IMR-90 (cell line): ENCODE data around the gene SLC9A5. TPM values are rescaled to one million over a fixed set of nuclear protein-coding genes. Genes with fewer than 3 reads are reported as not detected.

Experiments used
- ATAC-seq: fragments of 200-7000 bp; cut with Tn5 transposase; 2 replicates; pipeline ENCODE4 v1.9.1; 2020; ENCODE audit warnings: low read depth, mild to moderate bottlenecking, moderate library complexity
- BruUV-seq: library from RNA; stranded (reverse); fragments of 400-500 nt; replicated peaks from 2 replicates; lab custom pipeline; 2021; lab: Mats Ljungman, UMichigan
- CTCF ChIA-PET: fragments of 300-600 bp; formaldehyde crosslinking; extraction: SDS; loops from one replicate; lab custom pipeline; 2021; ENCODE audit warnings: antibody characterized with exemption; lab: Yijun Ruan, JAX
- POLR2A ChIA-PET: fragments of 300-600 bp; sonication (Branson Sonifier 250); formaldehyde crosslinking; loops from one replicate; lab custom pipeline; 2022; ENCODE audit warnings: antibody characterized with exemption; ENCODE audit not compliant: unreplicated experiment; lab: Charles Lee
- DNase-seq: peaks from one replicate; pipeline ENCODE4 v3.0.0; 2013
- H2AFZ ChIP-seq: replicated peaks from 2 replicates; pipeline ENCODE3; 2013; ENCODE audit warnings: low read length, mild to moderate bottlenecking; ENCODE audit not compliant: poor library complexity
- H2AK5ac ChIP-seq: 2 replicates; pipeline ENCODE4 v1.6.1; 2013; ENCODE audit warnings: low read depth, low read length, inconsistent platforms
- H2AK9ac ChIP-seq: replicated peaks from 2 replicates; pipeline ENCODE3; 2013; ENCODE audit warnings: mild to moderate bottlenecking, low read depth, low read length, moderate library complexity; ENCODE audit not compliant: poor library complexity
- H2BK120ac ChIP-seq: 2 replicates; pipeline ENCODE4 v1.6.1; 2013; ENCODE audit warnings: low read depth, low read length, inconsistent platforms
- H2BK15ac ChIP-seq: 3 replicates; pipeline ENCODE4 v1.6.1; 2013; ENCODE audit warnings: low read depth, low read length, inconsistent platforms
- H2BK20ac ChIP-seq: 2 replicates; pipeline ENCODE4 v1.6.1; 2013; ENCODE audit warnings: low read depth, mild to moderate bottlenecking, inconsistent platforms, low read length, moderate library complexity
- H2BK5ac ChIP-seq: 2 replicates; pipeline ENCODE4 v1.6.1; 2013; ENCODE audit warnings: mild to moderate bottlenecking, low read depth, low read length, inconsistent platforms; ENCODE audit not compliant: poor library complexity, severe bottlenecking
- H3K14ac ChIP-seq: replicated peaks from 2 replicates; pipeline ENCODE4 v1.6.1; 2013; ENCODE audit warnings: low read depth, low read length, inconsistent platforms
- H3K18ac ChIP-seq: 2 replicates; pipeline ENCODE4 v1.6.1; 2013; ENCODE audit warnings: low read depth, low read length, control low read depth
- H3K23ac ChIP-seq: 2 replicates; pipeline ENCODE4 v1.6.1; 2013; ENCODE audit warnings: low read depth, low read length, inconsistent platforms
- H3K27ac ChIP-seq: 2 replicates; pipeline ENCODE4 v1.5.1; 2013; ENCODE audit warnings: mild to moderate bottlenecking, control low read depth, low read length; ENCODE audit not compliant: insufficient read depth
- H3K27me3 ChIP-seq: 2 replicates; pipeline ENCODE4 v1.6.1; 2013; ENCODE audit warnings: low read length; ENCODE audit not compliant: control insufficient read depth, insufficient read depth
- H3K36me3 ChIP-seq: 2 replicates; pipeline ENCODE4 v1.6.1; 2013; ENCODE audit warnings: low read length, mixed read lengths; ENCODE audit not compliant: control insufficient read depth, insufficient read depth
- H3K4ac ChIP-seq: 2 replicates; pipeline ENCODE4 v1.6.1; 2013; ENCODE audit warnings: low read depth, low read length, inconsistent platforms
- H3K4me1 ChIP-seq: 2 replicates; pipeline ENCODE4 v1.6.1; 2013; ENCODE audit warnings: low read length, mixed read lengths; ENCODE audit not compliant: control insufficient read depth, insufficient read depth
- H3K4me2 ChIP-seq: 2 replicates; pipeline ENCODE4 v1.6.1; 2013; ENCODE audit warnings: low read depth, mild to moderate bottlenecking, control low read depth, low read length, moderate library complexity
- H3K4me3 ChIP-seq: 2 replicates; pipeline ENCODE4 v1.5.1; 2013; ENCODE audit warnings: low read depth, mild to moderate bottlenecking, control low read depth, low read length, moderate library complexity; ENCODE audit not compliant: insufficient read depth
- H3K56ac ChIP-seq: 2 replicates; pipeline ENCODE4 v1.6.1; 2013; ENCODE audit warnings: low read length, inconsistent platforms; ENCODE audit not compliant: insufficient read depth; ENCODE audit errors: extremely low read depth
- H3K79me1 ChIP-seq, 2 experiments: 2 replicates each; pipeline ENCODE4 v1.6.1; 2013; ENCODE audit warnings: low read length in 2 of 2, inconsistent platforms in 1 of 2, low read depth in 1 of 2
- H3K9ac ChIP-seq: 2 replicates; pipeline ENCODE4 v1.6.1; 2013; ENCODE audit warnings: low read depth, low read length, control low read depth
- H3K9me1 ChIP-seq: 2 replicates; pipeline ENCODE4 v1.6.1; 2013; ENCODE audit warnings: low read length, inconsistent platforms; ENCODE audit not compliant: insufficient read depth
- H3K9me3 ChIP-seq: 2 replicates; pipeline ENCODE4 v1.6.1; 2013; ENCODE audit warnings: low read length; ENCODE audit not compliant: control insufficient read depth, insufficient read depth
- H4K20me1 ChIP-seq: 2 replicates; pipeline ENCODE4 v1.6.1; 2013; ENCODE audit warnings: low read length, inconsistent platforms; ENCODE audit not compliant: insufficient read depth
- H4K5ac ChIP-seq: 2 replicates; pipeline ENCODE4 v1.6.1; 2013; ENCODE audit warnings: mild to moderate bottlenecking, low read depth, low read length, control low read depth
- H4K8ac ChIP-seq, 2 experiments: 2 replicates each; pipeline ENCODE4 v1.6.1; 2013; ENCODE audit warnings: low read depth in 2 of 2, low read length in 2 of 2, control low read depth in 1 of 2, inconsistent platforms in 1 of 2
- H4K91ac ChIP-seq: 2 replicates; pipeline ENCODE4 v1.6.1; 2013; ENCODE audit warnings: low read depth, low read length, inconsistent platforms; ENCODE audit not compliant: insufficient read depth
- BHLHE40 ChIP-seq: fragments of 150-350 bp; IDR thresholded peaks from 2 replicates; pipeline ENCODE4 v1.6.1; 2016; ENCODE audit warnings: mild to moderate bottlenecking, low read depth, low read length
- CEBPB ChIP-seq: IDR thresholded peaks from 2 replicates; pipeline ENCODE4 v1.6.1; 2012; ENCODE audit warnings: low read depth, low read length, improper control_type of control experiment
- CHD1 ChIP-seq: IDR thresholded peaks from 2 replicates; pipeline ENCODE4 v1.6.1; 2012; ENCODE audit warnings: low read depth, low read length, improper control_type of control experiment
- FOS ChIP-seq: fragments of 150-350 bp; IDR thresholded peaks from 2 replicates; pipeline ENCODE4 v1.6.1; 2016; ENCODE audit warnings: low read depth, low read length
- MAZ ChIP-seq: IDR thresholded peaks from 2 replicates; pipeline ENCODE4 v1.6.1; 2012; ENCODE audit warnings: low read depth, mild to moderate bottlenecking, low read length, improper control_type of control experiment, moderate library complexity, borderline replicate concordance
- MXI1 ChIP-seq: IDR thresholded peaks from 2 replicates; pipeline ENCODE4 v1.6.1; 2012; ENCODE audit warnings: low read depth, mild to moderate bottlenecking, low read length, moderate library complexity, borderline replicate concordance
- NFE2L2 ChIP-seq: fragments of 150-350 bp; IDR thresholded peaks from 2 replicates; pipeline ENCODE4 v1.6.1; 2016; ENCODE audit warnings: low read depth, mild to moderate bottlenecking, low read length
- POLR2A ChIP-seq: IDR thresholded peaks from 2 replicates; pipeline ENCODE4 v1.6.1; 2012; ENCODE audit warnings: mild to moderate bottlenecking, low read depth, low read length
- RAD21 ChIP-seq: IDR thresholded peaks from 2 replicates; pipeline ENCODE4 v1.6.1; 2012; ENCODE audit warnings: low read length, improper control_type of control experiment
- SMC3 ChIP-seq: fragments of 150-350 bp; IDR thresholded peaks from 2 replicates; pipeline ENCODE4 v1.6.1; 2016; ENCODE audit warnings: low read depth, mild to moderate bottlenecking, antibody characterized with exemption, low read length, moderate library complexity
- dilution Hi-C: fragments of 300-500 bp; cut with HindIII; formaldehyde crosslinking; loops from one replicate; pipeline ENCODE4 v1.14.3; 2018; ENCODE audit warnings: low sequenced_read_pairs; ENCODE audit not compliant: unreplicated experiment
- in situ Hi-C: fragments of 300-500 bp; cut with MboI; formaldehyde crosslinking; loops from 3 replicates; pipeline ENCODE4 v1.14.3; 2019; ENCODE audit warnings: low sequenced_read_pairs, inconsistent platforms, mixed read lengths
- intact Hi-C: fragments of 100-400 bp; cut with micrococcal nuclease; formaldehyde crosslinking; loops from 2 replicates; pipeline ENCODE4 v1.10.0; 2022
- polyA plus RNA-seq, 3 experiments: library from polyadenylated mRNA; depleted of rRNA; stranded (reverse); fragments of >200 nt; gene quantifications; 2 replicates each; pipeline ENCODE4 v1.2.3, GENCODE V29; 2012; ENCODE audit warnings: low replicate concordance in 1 of 3
- total RNA-seq: library from RNA; depleted of rRNA; stranded (reverse); fragments of >200 nt; gene quantifications from 2 replicates; pipeline ENCODE4 v1.2.3, GENCODE V29; 2012
- TF ChIP-seq, protein P1 (sequence below): fragments of 150-350 bp; IDR thresholded peaks from 2 replicates; pipeline ENCODE4 v1.6.1; 2016; ENCODE audit warnings: low read depth, mild to moderate bottlenecking, low read length, moderate library complexity, borderline replicate concordance

SLC9A5 gene
- total and polyA plus RNA-seq, 2 of the 4 experiments (the other 2 are of a cell fraction): 1.8 to 5.7 TPM

GRCh38 chr16:67311607-67312488 lies 63.1 kb downstream of the SLC9A5 start (continued):
- TF ChIP-seq RAD21: 0 out of 2 replicates have a peak, but pooled peaks have one; percentile 13
- TF ChIP-seq POLR2A: peak; percentile 92
- peak; percentile 25; the same call in 1 of the 2 replicates for TF ChIP-seq BHLHE40
- peak; percentile 35; the same call in 1 of the 2 replicates for TF ChIP-seq MAZ

DNA sequence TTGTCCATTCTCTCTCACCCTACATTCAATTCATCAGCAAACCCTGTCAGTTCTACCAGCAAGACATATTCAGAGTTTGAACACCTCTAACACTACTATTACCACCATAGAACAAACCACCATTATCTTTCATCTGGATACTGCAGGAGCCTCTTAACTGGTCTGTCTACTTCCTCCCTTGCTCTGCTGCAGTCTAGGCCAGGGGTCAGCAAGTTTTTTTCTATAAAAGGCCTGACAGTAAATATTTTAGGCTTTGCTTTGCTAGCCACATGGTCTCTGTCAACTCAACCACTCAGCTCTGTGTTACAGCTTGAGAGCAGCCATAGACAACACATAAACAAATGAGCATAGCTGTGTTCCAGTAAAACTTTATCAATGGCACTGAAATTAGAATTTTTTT lies 63.9 kb downstream of the SLC9A5 start:
- CTCF ChIA-PET: interaction anchor here (0.6 kb wide), 3 partner anchors 14 to 261 kb away, joined by 4 to 6 read pairs (median 5); no protein-coding TSS in a partner anchor
- Histone ChIP-seq H4K91ac (peak overlapping the region; percentile 88), H3K4me3 (no peak overlapping the region), H2AK9ac (no peak overlapping the region), H3K4me1 (peaks cover 15% of the 10 kb centered on the region), H2AK5ac (peak overlapping the region; percentile 52), H3K4me2 (peak overlapping the region; percentile 48; the same call in 1 of the 2 replicates), H4K5ac (peak overlapping the region; percentile 98; the same call in 1 of the 2 replicates), H2BK20ac (peak overlapping the region; percentile 89), H3K56ac (peak overlapping the region; percentile 69), H2BK15ac (peak overlapping the region; percentile 82), H3K18ac (peak overlapping the region; percentile 99; the same call in 1 of the 2 replicates), H2BK120ac (peak overlapping the region; percentile 95), H3K9ac (no peak overlapping the region; the same call in 1 of the 2 replicates), H3K27ac (peak overlapping the region; percentile 78), H3K4ac (peak overlapping the region; percentile 91), H3K36me3 (no peaks in the 10 kb centered on the region), H3K9me1 (peaks cover 9% of the 10 kb centered on the region), H4K20me1 (no peaks in the 10 kb centered on the region), H3K9me3 (no peaks in the 10 kb centered on the region), H4K8ac (peak overlapping the region; percentile 57 to 94), H2BK5ac (peak overlapping the region; percentile 92), H3K14ac (peak overlapping the region; percentile 84), H3K79me1 (no peaks in the 10 kb centered on the region), H3K23ac (peak overlapping the region; percentile 84), H3K27me3 (no peaks in the 10 kb centered on the region), H2AFZ (no peak overlapping the region)
- dilution Hi-C loops: no loop called here
- BruUV-seq: no TSS peak
- in situ Hi-C loops: no loop called here
- intact Hi-C loops: no loop called here
- DNase-seq (peak; percentile 58), ATAC-seq (peak; percentile 33)
- TF ChIP-seq, protein P1, sequence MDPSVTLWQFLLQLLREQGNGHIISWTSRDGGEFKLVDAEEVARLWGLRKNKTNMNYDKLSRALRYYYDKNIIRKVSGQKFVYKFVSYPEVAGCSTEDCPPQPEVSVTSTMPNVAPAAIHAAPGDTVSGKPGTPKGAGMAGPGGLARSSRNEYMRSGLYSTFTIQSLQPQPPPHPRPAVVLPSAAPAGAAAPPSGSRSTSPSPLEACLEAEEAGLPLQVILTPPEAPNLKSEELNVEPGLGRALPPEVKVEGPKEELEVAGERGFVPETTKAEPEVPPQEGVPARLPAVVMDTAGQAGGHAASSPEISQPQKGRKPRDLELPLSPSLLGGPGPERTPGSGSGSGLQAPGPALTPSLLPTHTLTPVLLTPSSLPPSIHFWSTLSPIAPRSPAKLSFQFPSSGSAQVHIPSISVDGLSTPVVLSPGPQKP: no peak
- TF ChIP-seq FOS (no peak), POLR2A (no peak), MXI1 (no peak), CEBPB (no peak), NFE2L2 (no peak), SMC3 (no peak), CHD1 (no peak), MAZ (no peak), RAD21 (no peak)
- POLR2A ChIA-PET: no interaction called here
